Nephron progenitor cell (in vitro differentiated cells): ENCODE results near the gene SLC35F4.

ENCODE experiments used
- DNase-seq: peaks from one replicate; pipeline ENCODE4 v3.0.0; 2021
- H3K27ac Mint-ChIP-seq: 2 replicates; pipeline ENCODE4 v1.8.0; 2021; ENCODE audit warnings: mild to moderate bottlenecking, moderate library complexity, mixed read lengths
- H3K27me3 Mint-ChIP-seq: 2 replicates; pipeline ENCODE4 v1.8.0; 2021; ENCODE audit warnings: mild to moderate bottlenecking, low read depth, mixed read lengths; ENCODE audit not compliant: poor library complexity
- H3K36me3 Mint-ChIP-seq: 2 replicates; pipeline ENCODE4 v1.8.0; 2021; ENCODE audit warnings: low read depth, mixed read lengths
- H3K4me1 Mint-ChIP-seq: 2 replicates; pipeline ENCODE4 v1.8.0; 2021; ENCODE audit warnings: mixed read lengths
- H3K4me3 Mint-ChIP-seq: 2 replicates; pipeline ENCODE4 v1.8.0; 2021; ENCODE audit warnings: mild to moderate bottlenecking, moderate library complexity, mixed read lengths
- H3K9me3 Mint-ChIP-seq: 2 replicates; pipeline ENCODE4 v1.8.0; 2021; ENCODE audit warnings: mild to moderate bottlenecking, moderate library complexity, mixed read lengths
- CTCF ChIP-seq: fragments of 200-600 bp; sonication (generic); IDR thresholded peaks from 2 replicates; pipeline ENCODE4 v1.5.0; 2021; ENCODE audit warnings: antibody characterized with exemption

The SLC35F4 gene

GRCh38 chr14:57607086-57607485 is 258.8 kb downstream of the SLC35F4 start:
- H3K27ac Mint-ChIP-seq, result no peak overlapping the region
- H3K9me3 Mint-ChIP-seq, result no peaks in the 10 kb centered on the region
- no peaks in the 10 kb centered on the region for H3K27me3 Mint-ChIP-seq
- no peak for TF ChIP-seq CTCF
- no peak for DNase-seq
- no peaks in the 10 kb centered on the region for H3K36me3 Mint-ChIP-seq
- H3K4me1 Mint-ChIP-seq, result no peaks in the 10 kb centered on the region
- H3K4me3 Mint-ChIP-seq, result no peak overlapping the region

- no peak for TF ChIP-seq CTCF
- Mint-ChIP-seq H3K9me3 (peaks cover 8% of the 10 kb centered on the region), H3K4me1 (peaks cover 24% of the 10 kb centered on the region), H3K27me3 (peaks cover 3% of the 10 kb centered on the region), H3K36me3 (no peaks in the 10 kb centered on the region), H3K4me3 (no peak overlapping the region), H3K27ac (no peak overlapping the region)
- DNase-seq, result no peak
Measured at GRCh38 chr14:57583396-57583795, 282.5 kb downstream of the SLC35F4 start.

- Mint-ChIP-seq H3K4me1 (peaks cover 24% of the 10 kb centered on the region), H3K36me3 (no peaks in the 10 kb centered on the region), H3K4me3 (no peak overlapping the region), H3K9me3 (peaks cover 8% of the 10 kb centered on the region), H3K27me3 (peaks cover 3% of the 10 kb centered on the region), H3K27ac (peak overlapping the region; percentile 83)
- DNase-seq, result no peak
- TF ChIP-seq CTCF, result no peak
Measured at GRCh38 chr14:57582746-57583145, 283.1 kb downstream of the SLC35F4 start.

GRCh38 chr14:57578801-57579200 is 287.1 kb downstream of the SLC35F4 start:
- no peaks in the 10 kb centered on the region for H3K9me3 Mint-ChIP-seq
- no peak overlapping the region for H3K27ac Mint-ChIP-seq
- H3K4me3 Mint-ChIP-seq, result no peak overlapping the region
- peaks cover 3% of the 10 kb centered on the region for H3K27me3 Mint-ChIP-seq
- H3K36me3 Mint-ChIP-seq, result no peaks in the 10 kb centered on the region
- peaks cover 24% of the 10 kb centered on the region for H3K4me1 Mint-ChIP-seq
- no peak for TF ChIP-seq CTCF
- no peak for DNase-seq

- H3K9me3 Mint-ChIP-seq, result no peaks in the 10 kb centered on the region
- no peak for TF ChIP-seq CTCF
- H3K27ac Mint-ChIP-seq, result no peak overlapping the region
- peaks cover 10% of the 10 kb centered on the region for H3K4me1 Mint-ChIP-seq
- H3K36me3 Mint-ChIP-seq, result no peaks in the 10 kb centered on the region
- H3K27me3 Mint-ChIP-seq, result no peaks in the 10 kb centered on the region
- no peak overlapping the region for H3K4me3 Mint-ChIP-seq
- DNase-seq, result no peak
Measured at GRCh38 chr14:57576498-57576897, 289.4 kb downstream of the SLC35F4 start.

GRCh38 chr14:57575482-57575881 is 290.4 kb downstream of the SLC35F4 start:
- no peak overlapping the region for H3K4me3 Mint-ChIP-seq
- peaks cover 4% of the 10 kb centered on the region for H3K27me3 Mint-ChIP-seq
- H3K4me1 Mint-ChIP-seq, result peaks cover 5% of the 10 kb centered on the region
- H3K36me3 Mint-ChIP-seq, result no peaks in the 10 kb centered on the region
- TF ChIP-seq CTCF, result no peak
- DNase-seq, result no peak
- H3K27ac Mint-ChIP-seq, result no peak overlapping the region
- H3K9me3 Mint-ChIP-seq, result no peaks in the 10 kb centered on the region
